Left ventricle myocardium inferior (tissue), 1 donor: ENCODE results near the gene SLC13A4. TPM values are rescaled to one million over a fixed set of nuclear protein-coding genes. Genes with fewer than 3 reads are reported as not detected.
A peak's percentile ranks its signal among the peaks of the same experiment; 100 is the strongest.

Source experiments
- DNase-seq: peaks from one replicate; pipeline ENCODE4 v3.0.0-alpha.2; 2020
- H3K27ac ChIP-seq: fragments of 200-600 bp; replicated peaks from 2 replicates; pipeline ENCODE4 v1.8.0; 2021
- H3K27me3 ChIP-seq: fragments of 200-600 bp; 2 replicates; pipeline ENCODE4 v1.8.0; 2021; ENCODE audit warnings: low read depth
- H3K36me3 ChIP-seq: fragments of 200-600 bp; 2 replicates; pipeline ENCODE4 v1.8.0; 2021
- H3K4me1 ChIP-seq: fragments of 200-600 bp; 2 replicates; pipeline ENCODE4 v1.8.0; 2021
- H3K4me3 ChIP-seq: fragments of 200-600 bp; 2 replicates; pipeline ENCODE4 v1.8.0; 2021; ENCODE audit warnings: mild to moderate bottlenecking, moderate library complexity
- H3K9me3 ChIP-seq: fragments of 200-600 bp; replicated peaks from 2 replicates; pipeline ENCODE4 v1.8.0; 2021
- CTCF ChIP-seq: fragments of 200-600 bp; IDR thresholded peaks from 2 replicates; pipeline ENCODE4 v1.8.0; 2021; ENCODE audit warnings: antibody characterized with exemption, mild to moderate bottlenecking, borderline replicate concordance
- intact Hi-C: fragments of 100-400 bp; cut with micrococcal nuclease; formaldehyde crosslinking; loops from one replicate; pipeline ENCODE4 v1.11.0; 2022
- total RNA-seq: library from RNA; stranded (reverse); fragmentation: NEBNext Ultra II Directional; extraction: Animal tissue kit (Norgen Biotek cat#: 25700); gene quantifications from one replicate; pipeline ENCODE4 v1.2.1, GENCODE V29; 2021
- donor health status: DM: no; HTN: yes; CAD: no; lungs with severe emphysema.

The SLC13A4 gene
- total RNA-seq, 1 donor from 2014 or later, result 0.44 TPM

- Histone ChIP-seq H3K36me3 (no peaks in the 10 kb centered on the region), H3K4me3 (no peak overlapping the region), H3K4me1 (peaks cover 50% of the 10 kb centered on the region), H3K27me3 (no peaks in the 10 kb centered on the region), H3K9me3 (no peaks in the 10 kb centered on the region), H3K27ac (peak overlapping the region; percentile 2)
- no peak for DNase-seq
- TF ChIP-seq CTCF, result no peak
- intact Hi-C loops, result no loop called here
Measured at GRCh38 chr7:135683609-135684008, 44.4 kb downstream of the SLC13A4 start.

- H3K4me3 ChIP-seq, result no peak overlapping the region
- no peak for TF ChIP-seq CTCF
- DNase-seq, result no peak
- peaks cover 64% of the 10 kb centered on the region for H3K4me1 ChIP-seq
- intact Hi-C loops, result no loop called here
- no peaks in the 10 kb centered on the region for H3K27me3 ChIP-seq
- no peaks in the 10 kb centered on the region for H3K36me3 ChIP-seq
- peak overlapping the region; percentile 74 for H3K27ac ChIP-seq
- H3K9me3 ChIP-seq, result no peaks in the 10 kb centered on the region
Measured at GRCh38 chr7:135682191-135682590, 45.8 kb downstream of the SLC13A4 start.

GRCh38 chr7:135681762-135682161 lies 46.2 kb downstream of the SLC13A4 start:
- no peak for TF ChIP-seq CTCF
- H3K4me1 ChIP-seq, result peaks cover 68% of the 10 kb centered on the region
- no peaks in the 10 kb centered on the region for H3K9me3 ChIP-seq
- intact Hi-C loops, result no loop called here
- H3K27me3 ChIP-seq, result no peaks in the 10 kb centered on the region
- no peaks in the 10 kb centered on the region for H3K36me3 ChIP-seq
- H3K4me3 ChIP-seq, result no peak overlapping the region
- peak overlapping the region; percentile 74 for H3K27ac ChIP-seq
- no peak for DNase-seq

GRCh38 chr7:135678612-135679575 lies 49.1 kb downstream of the SLC13A4 start:
- intact Hi-C loops, result loop anchor here (10.0 kb wide), 1 partner anchor 116 kb away; no protein-coding TSS in a partner anchor
- DNase-seq, result no peak
- H3K9me3 ChIP-seq, result no peaks in the 10 kb centered on the region
- H3K27ac ChIP-seq, result peak overlapping the region; percentile 47
- no peak overlapping the region for H3K4me3 ChIP-seq
- peaks cover 77% of the 10 kb centered on the region for H3K4me1 ChIP-seq
- H3K27me3 ChIP-seq, result no peaks in the 10 kb centered on the region
- TF ChIP-seq CTCF, result no peak
- peaks cover 17% of the 10 kb centered on the region for H3K36me3 ChIP-seq

GRCh38 chr7:135673360-135673706 lies 54.7 kb downstream of the SLC13A4 start:
- Histone ChIP-seq H3K27ac (peak overlapping the region; percentile 44), H3K4me1 (peaks cover 86% of the 10 kb centered on the region)

More at GRCh38 chr7:135673360-135673706, 54.7 kb downstream of the SLC13A4 start:
- H3K36me3 ChIP-seq, result peaks cover 17% of the 10 kb centered on the region
- H3K9me3 ChIP-seq, result no peaks in the 10 kb centered on the region
- no peak for TF ChIP-seq CTCF
- intact Hi-C loops, result loop anchor here (10.0 kb wide), 1 partner anchor 121 kb away; no protein-coding TSS in a partner anchor
- DNase-seq, result no peak
- H3K27me3 ChIP-seq, result no peaks in the 10 kb centered on the region
- no peak overlapping the region for H3K4me3 ChIP-seq
